Measurements from ENCODE around the gene OR5M11. TPM values are rescaled to one million over a fixed set of nuclear protein-coding genes. Genes with fewer than 3 reads are reported as not detected.
A peak's percentile ranks its signal among the peaks of the same experiment; 100 is the strongest.

OR5M11 gene
- total RNA-seq, 1 donor from 2014 or later: not detected

- no peaks in the 10 kb centered on the region for H3K27me3 Mint-ChIP-seq
- no peaks in the 10 kb centered on the region for H3K9me3 Mint-ChIP-seq
- TF ChIP-seq, protein P1, sequence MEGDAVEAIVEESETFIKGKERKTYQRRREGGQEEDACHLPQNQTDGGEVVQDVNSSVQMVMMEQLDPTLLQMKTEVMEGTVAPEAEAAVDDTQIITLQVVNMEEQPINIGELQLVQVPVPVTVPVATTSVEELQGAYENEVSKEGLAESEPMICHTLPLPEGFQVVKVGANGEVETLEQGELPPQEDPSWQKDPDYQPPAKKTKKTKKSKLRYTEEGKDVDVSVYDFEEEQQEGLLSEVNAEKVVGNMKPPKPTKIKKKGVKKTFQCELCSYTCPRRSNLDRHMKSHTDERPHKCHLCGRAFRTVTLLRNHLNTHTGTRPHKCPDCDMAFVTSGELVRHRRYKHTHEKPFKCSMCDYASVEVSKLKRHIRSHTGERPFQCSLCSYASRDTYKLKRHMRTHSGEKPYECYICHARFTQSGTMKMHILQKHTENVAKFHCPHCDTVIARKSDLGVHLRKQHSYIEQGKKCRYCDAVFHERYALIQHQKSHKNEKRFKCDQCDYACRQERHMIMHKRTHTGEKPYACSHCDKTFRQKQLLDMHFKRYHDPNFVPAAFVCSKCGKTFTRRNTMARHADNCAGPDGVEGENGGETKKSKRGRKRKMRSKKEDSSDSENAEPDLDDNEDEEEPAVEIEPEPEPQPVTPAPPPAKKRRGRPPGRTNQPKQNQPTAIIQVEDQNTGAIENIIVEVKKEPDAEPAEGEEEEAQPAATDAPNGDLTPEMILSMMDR (conservative IDR thresholded peaks at IDR 0.05): no peak
- no peak overlapping the region for H3K4me3 Mint-ChIP-seq
- no peaks in the 10 kb centered on the region for H3K36me3 Mint-ChIP-seq
- no peak for DNase-seq (ENCODE audit: extremely low spot score, unreplicated experiment)
- H3K4me1 Mint-ChIP-seq (ENCODE audit: unreplicated experiment): no peaks in the 10 kb centered on the region
- H3K27ac Mint-ChIP-seq: no peak overlapping the region
These were observed 682 bp upstream of the OR5M11 start for GRCh38 chr11:56543739-56544138.

DNA sequence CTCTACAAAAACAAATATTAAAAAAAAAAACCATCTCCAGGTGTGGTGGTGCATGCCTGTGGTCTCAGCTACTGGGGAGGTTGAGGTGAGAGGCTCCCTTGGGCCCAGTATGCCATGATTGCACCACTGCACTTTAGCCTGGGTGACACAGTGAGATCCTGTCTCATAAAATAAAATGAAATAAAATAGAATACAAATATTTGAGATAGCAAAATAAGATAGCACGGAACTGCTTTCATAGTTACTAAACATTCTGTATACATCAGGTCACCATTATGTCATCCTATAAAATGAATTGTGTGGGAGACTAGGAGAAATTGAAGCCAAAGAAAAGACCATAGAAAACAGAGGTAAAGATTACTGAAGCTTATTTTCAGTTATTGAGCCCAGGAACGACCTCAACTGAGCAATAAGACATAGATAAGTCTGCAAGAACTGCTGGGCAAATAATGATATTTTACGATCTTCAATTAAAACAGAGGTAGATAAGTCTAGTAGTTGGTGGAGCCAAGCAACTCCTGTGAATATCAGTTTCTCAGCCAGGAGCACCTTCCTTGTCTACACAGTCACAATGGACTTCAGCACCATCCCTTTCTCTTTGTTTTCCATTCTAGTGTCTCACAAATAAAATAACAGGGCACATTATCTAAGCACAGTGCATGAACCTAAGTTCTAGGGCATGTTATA is 9.9 kb downstream of the OR5M11 start:
- Mint-ChIP-seq H3K4me3 (no peak overlapping the region), H3K36me3 (no peaks in the 10 kb centered on the region), H3K4me1 (ENCODE audit: unreplicated experiment) (no peaks in the 10 kb centered on the region), H3K9me3 (no peaks in the 10 kb centered on the region), H3K27ac (no peak overlapping the region), H3K27me3 (no peaks in the 10 kb centered on the region)
- no peak for DNase-seq (ENCODE audit: extremely low spot score, unreplicated experiment)
- TF ChIP-seq, protein P1 (conservative IDR thresholded peaks at IDR 0.05): no peak

DNA sequence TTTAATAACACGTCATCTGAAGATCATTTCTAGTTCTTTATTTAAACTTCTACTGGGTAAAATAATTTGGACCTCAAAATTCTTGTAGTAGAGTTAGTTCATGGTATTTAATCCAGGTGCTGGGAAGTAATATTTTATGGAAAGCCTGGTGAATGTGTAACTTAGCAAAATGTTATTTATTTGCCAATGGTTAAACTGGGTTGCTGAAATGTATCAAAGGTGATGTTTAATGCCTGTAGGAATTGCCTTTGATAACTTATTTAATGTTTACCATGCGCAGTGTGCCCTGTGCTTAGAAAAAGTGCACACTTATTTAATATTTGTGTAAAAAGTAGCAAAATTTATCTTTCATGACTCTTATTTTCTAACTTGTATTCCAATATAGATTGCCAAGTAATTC is 11.2 kb downstream of the OR5M11 start:
- H3K9me3 Mint-ChIP-seq: no peaks in the 10 kb centered on the region
- H3K4me1 Mint-ChIP-seq (ENCODE audit: unreplicated experiment): no peaks in the 10 kb centered on the region
- no peak overlapping the region for H3K27ac Mint-ChIP-seq
- H3K27me3 Mint-ChIP-seq: no peaks in the 10 kb centered on the region
- H3K36me3 Mint-ChIP-seq: no peaks in the 10 kb centered on the region
- DNase-seq (ENCODE audit: extremely low spot score, unreplicated experiment): no peak
- TF ChIP-seq, protein P1 (conservative IDR thresholded peaks at IDR 0.05): no peak
- no peak overlapping the region for H3K4me3 Mint-ChIP-seq

- Mint-ChIP-seq H3K4me1 (ENCODE audit: unreplicated experiment) (no peaks in the 10 kb centered on the region), H3K4me3 (no peak overlapping the region), H3K27me3 (no peaks in the 10 kb centered on the region), H3K36me3 (no peaks in the 10 kb centered on the region), H3K9me3 (no peaks in the 10 kb centered on the region), H3K27ac (no peak overlapping the region)
- DNase-seq (ENCODE audit: extremely low spot score, unreplicated experiment): no peak
- TF ChIP-seq, protein P1 (conservative IDR thresholded peaks at IDR 0.05): peak; percentile 49
These were observed 21.0 kb downstream of the OR5M11 start for GRCh38 chr11:56522008-56522407.

GRCh38 chr11:56513280-56513679 is 29.8 kb downstream of the OR5M11 start:
- no peaks in the 10 kb centered on the region for H3K27me3 Mint-ChIP-seq
- no peaks in the 10 kb centered on the region for H3K4me1 Mint-ChIP-seq (ENCODE audit: unreplicated experiment)

More at GRCh38 chr11:56513280-56513679, 29.8 kb downstream of the OR5M11 start:
- H3K36me3 Mint-ChIP-seq: no peaks in the 10 kb centered on the region
- no peak overlapping the region for H3K27ac Mint-ChIP-seq
- H3K4me3 Mint-ChIP-seq: no peak overlapping the region
- TF ChIP-seq, protein P1 (conservative IDR thresholded peaks at IDR 0.05): no peak
- no peak for DNase-seq (ENCODE audit: extremely low spot score, unreplicated experiment)
- no peaks in the 10 kb centered on the region for H3K9me3 Mint-ChIP-seq
